ENCODE results near the gene OR10T2. TPM values are rescaled to one million over a fixed set of nuclear protein-coding genes. Genes with fewer than 3 reads are reported as not detected.
"Not testable (repeated sequence)": the region's sequence is repeated elsewhere in the genome, so short reads cannot be mapped to it uniquely, and the experiment has no call there.

OR10T2 gene
- total RNA-seq, 3 donors from 2014 or later (not counting 1 experiment from before 2014, with no cell fraction given): not detected

- no CpG with 5 or more reads among the region's 1 CpG for WGBS (ENCODE audit: insufficient coverage)
Observed at GRCh38 chr1:158374860-158375259, 24.4 kb downstream of the OR10T2 start.

GRCh38 chr1:158374101-158374500 lies 25.2 kb downstream of the OR10T2 start:
- peaks cover 43 to 81% of the 10 kb centered on the region in 2 donors for H3K27me3 Mint-ChIP-seq (ENCODE audit: low read depth in 2 of 2)

More at GRCh38 chr1:158374860-158375259, 24.4 kb downstream of the OR10T2 start:
- TF ChIP-seq, protein P1, sequence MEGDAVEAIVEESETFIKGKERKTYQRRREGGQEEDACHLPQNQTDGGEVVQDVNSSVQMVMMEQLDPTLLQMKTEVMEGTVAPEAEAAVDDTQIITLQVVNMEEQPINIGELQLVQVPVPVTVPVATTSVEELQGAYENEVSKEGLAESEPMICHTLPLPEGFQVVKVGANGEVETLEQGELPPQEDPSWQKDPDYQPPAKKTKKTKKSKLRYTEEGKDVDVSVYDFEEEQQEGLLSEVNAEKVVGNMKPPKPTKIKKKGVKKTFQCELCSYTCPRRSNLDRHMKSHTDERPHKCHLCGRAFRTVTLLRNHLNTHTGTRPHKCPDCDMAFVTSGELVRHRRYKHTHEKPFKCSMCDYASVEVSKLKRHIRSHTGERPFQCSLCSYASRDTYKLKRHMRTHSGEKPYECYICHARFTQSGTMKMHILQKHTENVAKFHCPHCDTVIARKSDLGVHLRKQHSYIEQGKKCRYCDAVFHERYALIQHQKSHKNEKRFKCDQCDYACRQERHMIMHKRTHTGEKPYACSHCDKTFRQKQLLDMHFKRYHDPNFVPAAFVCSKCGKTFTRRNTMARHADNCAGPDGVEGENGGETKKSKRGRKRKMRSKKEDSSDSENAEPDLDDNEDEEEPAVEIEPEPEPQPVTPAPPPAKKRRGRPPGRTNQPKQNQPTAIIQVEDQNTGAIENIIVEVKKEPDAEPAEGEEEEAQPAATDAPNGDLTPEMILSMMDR (IDR thresholded peaks at IDR 0.05): no peak
- peaks cover 8 to 10% of the 10 kb centered on the region in 2 donors for H3K9me3 Mint-ChIP-seq
- no peak overlapping the region for H3K4me3 ChIP-seq (ENCODE audit: low read length)
- intact Hi-C loops (cut with micrococcal nuclease): no loop called here
- H3K27me3 ChIP-seq (ENCODE audit: control insufficient read depth, insufficient read depth, low read length): peaks cover 30% of the 10 kb centered on the region
- H3K27ac Mint-ChIP-seq: no peak overlapping the region
- peaks cover 20% of the 10 kb centered on the region for H3K36me3 Mint-ChIP-seq
- H3K9me3 ChIP-seq (ENCODE audit: control insufficient read depth, insufficient read depth, low read length): peaks cover 17% of the 10 kb centered on the region
- ATAC-seq (no peak), DNase-seq (no peak)
- no peak overlapping the region for H3K27ac ChIP-seq (ENCODE audit: low read length)
- H3K4me3 Mint-ChIP-seq: no peak overlapping the region
- peaks cover 37 to 75% of the 10 kb centered on the region in 2 donors for H3K27me3 Mint-ChIP-seq (ENCODE audit: low read depth in 2 of 2)
- no peaks in the 10 kb centered on the region for H3K4me1 ChIP-seq (ENCODE audit: control insufficient read depth, insufficient read depth, low read length)
- H3K36me3 ChIP-seq (ENCODE audit: control insufficient read depth, insufficient read depth, low read length): no peaks in the 10 kb centered on the region
- no peaks in the 10 kb centered on the region for H3K4me1 Mint-ChIP-seq

GRCh38 chr1:158371188-158371953 lies 27.9 kb downstream of the OR10T2 start:
- H3K4me1 Mint-ChIP-seq: peaks cover 8 to 9% of the 10 kb centered on the region in 2 donors
- peaks cover 39 to 82% of the 10 kb centered on the region in 2 donors for H3K27me3 Mint-ChIP-seq (ENCODE audit: low read depth in 2 of 2)
- H3K36me3 ChIP-seq (ENCODE audit: control insufficient read depth, insufficient read depth, low read length): no peaks in the 10 kb centered on the region
- peak in 2 of 3 donors; percentile 10 to 55 for ATAC-seq
- H3K36me3 Mint-ChIP-seq: peaks cover 14% of the 10 kb centered on the region
- peaks cover 39% of the 10 kb centered on the region for H3K27me3 ChIP-seq (ENCODE audit: control insufficient read depth, insufficient read depth, low read length)
- H3K9me3 ChIP-seq (ENCODE audit: control insufficient read depth, insufficient read depth, low read length): peaks cover 17% of the 10 kb centered on the region
- H3K4me1 ChIP-seq (ENCODE audit: control insufficient read depth, insufficient read depth, low read length): peaks cover 3% of the 10 kb centered on the region
- TF ChIP-seq, protein P1 (IDR thresholded peaks at IDR 0.05): no peak
- no peak for DNase-seq
- intact Hi-C loops (cut with micrococcal nuclease): no loop called here
- H3K4me3 ChIP-seq (ENCODE audit: low read length): no peak overlapping the region
- H3K27ac Mint-ChIP-seq: no peak overlapping the region
- H3K4me3 Mint-ChIP-seq: no peak overlapping the region
- peaks cover 8 to 10% of the 10 kb centered on the region in 2 donors for H3K9me3 Mint-ChIP-seq
- no peak overlapping the region for H3K27ac ChIP-seq (ENCODE audit: low read length)
- 70% methylated on average over 6 of the region's 6 CpGs for WGBS (ENCODE audit: insufficient coverage)

More at GRCh38 chr1:158374101-158374500, 25.2 kb downstream of the OR10T2 start:
- DNase-seq; H3K27ac Mint-ChIP-seq; H3K4me1 ChIP-seq (ENCODE audit: control insufficient read depth, insufficient read depth, low read length); H3K9me3 Mint-ChIP-seq; H3K4me1 Mint-ChIP-seq; H3K4me3 ChIP-seq (ENCODE audit: low read length); intact Hi-C loops (cut with micrococcal nuclease); H3K4me3 Mint-ChIP-seq; H3K36me3 ChIP-seq (ENCODE audit: control insufficient read depth, insufficient read depth, low read length); ATAC-seq; H3K27ac ChIP-seq (ENCODE audit: low read length): not testable (repeated sequence)
- peaks cover 20% of the 10 kb centered on the region for H3K36me3 Mint-ChIP-seq
- WGBS (ENCODE audit: insufficient coverage): 94% methylated on average over 25 of the region's 25 CpGs
- peaks cover 17% of the 10 kb centered on the region for H3K9me3 ChIP-seq (ENCODE audit: control insufficient read depth, insufficient read depth, low read length)
- peaks cover 34% of the 10 kb centered on the region for H3K27me3 ChIP-seq (ENCODE audit: control insufficient read depth, insufficient read depth, low read length)

- Histone ChIP-seq H3K4me3 (ENCODE audit: low read length) (no peak overlapping the region), H3K27me3 (ENCODE audit: control insufficient read depth, insufficient read depth, low read length) (peaks cover 31% of the 10 kb centered on the region), H3K4me1 (ENCODE audit: control insufficient read depth, insufficient read depth, low read length) (peaks cover 6% of the 10 kb centered on the region), H3K27ac (ENCODE audit: low read length) (no peak overlapping the region), H3K36me3 (ENCODE audit: control insufficient read depth, insufficient read depth, low read length) (no peaks in the 10 kb centered on the region), H3K9me3 (ENCODE audit: control insufficient read depth, insufficient read depth, low read length) (peaks cover 8% of the 10 kb centered on the region)
- H3K27me3 Mint-ChIP-seq (ENCODE audit: low read depth in 2 of 2): peaks cover 37 to 96% of the 10 kb centered on the region in 2 donors
- ATAC-seq (peak in 2 of 3 donors; percentile 26 to 82), DNase-seq (no peak)
- H3K4me3 Mint-ChIP-seq: peak overlapping the region; percentile 68
- H3K27ac Mint-ChIP-seq: no peak overlapping the region
- TF ChIP-seq, protein P1 (IDR thresholded peaks at IDR 0.05): no peak
- intact Hi-C loops (cut with micrococcal nuclease): no loop called here
- peaks cover 13 to 18% of the 10 kb centered on the region in 2 donors for H3K4me1 Mint-ChIP-seq
- H3K36me3 Mint-ChIP-seq: peaks cover 5% of the 10 kb centered on the region
- H3K9me3 Mint-ChIP-seq: peaks cover 0 to 2% of the 10 kb centered on the region in 2 donors
Observed at GRCh38 chr1:158366783-158367182, 32.5 kb downstream of the OR10T2 start.

Measured in natural killer cell (primary cell).